ENCODE measurements around the gene PNMA6E.

DNA sequence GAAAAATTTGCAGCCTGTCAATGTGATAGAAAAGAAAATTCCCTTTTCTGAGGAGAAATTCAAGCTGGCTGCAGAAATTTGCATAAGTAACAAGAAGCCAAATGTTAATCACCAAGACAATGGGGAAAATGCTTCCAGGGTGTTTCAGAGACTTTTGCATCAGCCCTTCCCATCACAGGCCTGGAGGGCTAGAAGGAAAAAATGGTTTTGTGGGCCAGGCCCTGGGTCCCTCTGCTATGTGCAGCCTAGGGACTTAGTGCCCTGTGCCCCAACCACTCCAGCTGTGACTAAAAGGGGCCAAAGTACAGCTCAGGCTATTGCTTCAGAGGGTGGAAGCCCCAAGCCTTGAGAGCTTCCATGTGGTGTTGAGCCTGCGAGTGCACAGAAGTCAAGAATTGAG is 43.3 kb downstream of the PNMA6E start:
- TF ChIP-seq POLR2AphosphoS5 (IDR thresholded peaks at IDR 0.05; ENCODE audit: insufficient read depth, low read depth, low read length): no peak
- TF ChIP-seq, protein P1, sequence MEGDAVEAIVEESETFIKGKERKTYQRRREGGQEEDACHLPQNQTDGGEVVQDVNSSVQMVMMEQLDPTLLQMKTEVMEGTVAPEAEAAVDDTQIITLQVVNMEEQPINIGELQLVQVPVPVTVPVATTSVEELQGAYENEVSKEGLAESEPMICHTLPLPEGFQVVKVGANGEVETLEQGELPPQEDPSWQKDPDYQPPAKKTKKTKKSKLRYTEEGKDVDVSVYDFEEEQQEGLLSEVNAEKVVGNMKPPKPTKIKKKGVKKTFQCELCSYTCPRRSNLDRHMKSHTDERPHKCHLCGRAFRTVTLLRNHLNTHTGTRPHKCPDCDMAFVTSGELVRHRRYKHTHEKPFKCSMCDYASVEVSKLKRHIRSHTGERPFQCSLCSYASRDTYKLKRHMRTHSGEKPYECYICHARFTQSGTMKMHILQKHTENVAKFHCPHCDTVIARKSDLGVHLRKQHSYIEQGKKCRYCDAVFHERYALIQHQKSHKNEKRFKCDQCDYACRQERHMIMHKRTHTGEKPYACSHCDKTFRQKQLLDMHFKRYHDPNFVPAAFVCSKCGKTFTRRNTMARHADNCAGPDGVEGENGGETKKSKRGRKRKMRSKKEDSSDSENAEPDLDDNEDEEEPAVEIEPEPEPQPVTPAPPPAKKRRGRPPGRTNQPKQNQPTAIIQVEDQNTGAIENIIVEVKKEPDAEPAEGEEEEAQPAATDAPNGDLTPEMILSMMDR (IDR thresholded peaks at IDR 0.05; ENCODE audit: extremely low read depth in 1 of 2, insufficient read depth in 1 of 2, low read depth in 1 of 2, low read length in 2 of 2): no peak
